Suppressor macrophage (primary cell): Measurements from ENCODE around the gene APEH.

Experiments used
- DNase-seq, 4 experiments: peaks; one replicate each; pipeline ENCODE4 v3.0.0-alpha.2; 2020 to 2022
- total RNA-seq, 17 experiments: gene quantifications; one replicate each; lab custom pipeline; 2026; ENCODE audit warnings: mixed read lengths in 6 of 17, inconsistent platforms in 3 of 17; lab: John Stamatoyannopoulos, UW

Gene APEH
- 73.0 to 177 (median 116) reads per million in 17 experiments for total RNA-seq

DNA sequence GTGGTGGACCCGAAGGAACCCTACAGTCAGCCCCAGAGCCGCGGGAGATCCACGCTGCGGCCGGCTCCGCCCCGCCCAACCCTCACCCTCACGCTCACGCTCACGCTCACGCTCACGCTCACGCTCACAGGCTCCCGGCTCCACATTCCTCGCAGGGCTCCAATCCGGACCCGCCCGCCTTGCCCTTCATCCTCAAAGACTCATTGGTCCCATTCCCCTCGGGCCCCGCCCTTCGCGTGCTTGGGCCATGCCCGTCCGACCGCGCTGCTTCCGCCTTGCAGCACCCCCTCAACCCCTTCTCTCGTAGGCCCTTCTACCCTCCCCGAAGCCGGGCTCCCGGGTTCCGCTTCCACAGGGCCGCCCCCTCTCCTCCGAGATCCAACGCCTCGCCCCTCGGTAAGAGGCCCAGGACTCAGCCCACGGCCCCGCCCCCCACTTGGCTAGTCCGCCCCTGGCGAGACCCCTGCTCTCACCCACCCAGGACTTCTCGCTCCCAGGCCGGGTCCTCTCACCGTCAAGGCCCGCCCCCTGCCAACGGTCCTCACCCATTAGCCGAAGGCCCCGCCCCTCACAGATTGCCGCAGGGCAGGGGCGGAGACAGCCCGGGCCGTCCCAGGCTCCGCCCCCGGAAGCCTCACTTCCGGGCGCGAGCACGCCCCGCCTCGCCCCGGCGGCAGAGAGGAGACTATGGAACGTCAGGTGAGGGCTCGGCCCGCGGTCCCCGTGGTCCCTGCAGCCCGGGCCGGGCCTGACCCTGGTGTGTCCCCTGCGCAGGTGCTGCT lies at the start of gene APEH:
Gene APEH, plus strand, starts transcription at position 637 of the 782 bp plus-strand sequence. Its CDS starts 51 bp downstream, at position 688.
- DNase-seq = peak; percentile 98 to 99 (median 98)

DNA sequence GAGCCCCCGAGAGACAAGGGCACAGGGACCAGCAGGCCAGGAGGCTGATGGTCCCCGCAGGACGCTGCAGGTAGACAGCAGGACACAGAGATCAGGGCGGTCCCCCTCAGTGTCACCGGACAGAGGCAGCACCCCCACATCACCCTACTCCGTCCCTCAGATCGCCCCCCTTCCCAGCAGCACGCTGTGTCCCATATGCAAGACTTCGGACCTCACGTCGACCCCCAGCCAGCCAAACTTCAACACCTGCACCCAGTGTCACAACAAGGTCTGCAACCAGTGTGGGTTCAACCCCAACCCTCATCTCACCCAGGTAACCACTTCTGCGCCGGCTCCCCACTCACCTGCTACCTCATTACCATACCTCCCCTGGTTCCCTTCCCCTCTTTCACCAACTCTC lies 49.1 kb upstream of the APEH start:
- DNase-seq = no peak

- no peak for DNase-seq
These were observed 48.0 kb upstream of the APEH start for GRCh38 chr3:49626101-49626581.

GRCh38 chr3:49626796-49627195 lies 47.4 kb upstream of the APEH start:
- DNase-seq = no peak

- DNase-seq = no peak
These were observed 46.5 kb upstream of the APEH start for GRCh38 chr3:49627634-49628033.

DNA sequence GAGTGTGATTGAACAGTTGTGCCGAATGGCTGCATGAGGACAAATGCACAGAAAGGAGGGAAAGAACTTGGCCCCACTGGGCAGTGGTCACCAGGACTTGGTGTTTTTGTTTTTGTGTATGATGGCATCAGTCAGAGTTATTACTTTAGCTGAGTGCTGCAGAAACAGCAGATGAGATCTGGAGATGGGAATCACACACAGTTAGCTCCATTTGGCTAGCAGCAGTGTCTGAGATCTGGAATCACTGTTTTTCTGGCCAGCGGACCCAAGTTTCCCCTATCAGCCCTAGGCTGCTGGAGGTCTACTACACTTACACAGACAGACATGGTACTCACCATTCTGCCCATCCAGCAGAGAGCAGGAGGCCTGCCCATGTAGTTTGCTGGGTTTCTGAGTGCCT lies 45.9 kb upstream of the APEH start:
- DNase-seq = no peak

- no peak for DNase-seq
These were observed 44.7 kb upstream of the APEH start for GRCh38 chr3:49629451-49629850.

- DNase-seq = no peak
These were observed 44.3 kb upstream of the APEH start for GRCh38 chr3:49629866-49630265.

DNA sequence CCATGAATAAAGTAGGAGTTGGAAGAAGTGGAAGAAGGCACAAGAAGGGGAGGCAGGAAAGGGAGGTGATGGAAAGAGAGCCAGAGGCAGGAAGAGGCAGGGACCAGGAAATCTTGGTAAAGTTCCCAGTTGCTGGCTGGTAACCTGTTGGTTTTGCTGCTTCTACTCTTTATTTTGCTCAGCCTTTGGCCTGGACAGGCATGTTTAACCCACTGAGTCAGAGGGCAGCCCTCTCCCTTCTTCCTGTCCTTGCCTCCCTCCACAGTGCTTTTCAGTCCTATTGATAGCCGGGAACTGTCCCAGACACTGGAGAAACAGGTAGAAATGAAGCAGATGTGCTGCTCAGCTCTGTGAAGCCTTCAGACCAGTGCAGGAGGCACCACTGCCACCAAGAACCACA lies 43.4 kb upstream of the APEH start:
- no peak for DNase-seq

- no peak for DNase-seq
These were observed 39.4 kb upstream of the APEH start for GRCh38 chr3:49634736-49635135.

DNA sequence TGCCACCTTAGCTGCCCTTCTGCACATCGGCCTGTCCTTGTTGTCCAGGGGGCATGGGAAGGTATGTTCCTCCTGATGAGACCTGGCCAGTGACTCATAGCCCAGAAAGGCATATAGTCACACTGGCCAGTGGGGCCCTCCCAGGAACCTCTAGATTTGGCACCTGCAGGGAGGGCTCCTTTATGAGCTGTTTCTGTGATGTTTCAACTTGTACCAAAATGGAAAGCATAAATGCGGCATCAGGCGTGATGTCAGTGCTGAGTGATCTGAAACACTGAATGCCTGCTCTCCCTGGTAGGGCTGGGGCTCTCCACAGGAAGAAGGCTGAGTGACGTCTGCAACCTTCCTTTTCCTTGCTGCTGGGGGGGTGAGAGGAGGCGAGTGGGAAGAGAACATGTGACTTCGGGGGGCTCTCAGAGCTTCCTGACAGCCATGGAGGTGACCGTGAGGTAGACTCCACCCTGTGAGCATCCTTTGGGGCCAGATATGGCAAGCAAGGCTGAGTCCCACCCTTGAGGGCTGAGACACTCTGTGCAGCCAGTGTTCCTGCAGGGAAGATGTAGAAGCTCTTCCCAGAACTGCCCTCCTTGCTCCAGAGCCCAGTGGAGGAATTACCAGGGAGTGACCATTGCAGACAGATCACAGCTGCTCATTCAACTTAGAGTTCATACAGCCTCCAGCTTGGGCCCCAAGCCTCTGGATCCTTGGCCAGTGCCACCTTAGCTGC lies 37.1 kb upstream of the APEH start:
- DNase-seq = no peak

DNA sequence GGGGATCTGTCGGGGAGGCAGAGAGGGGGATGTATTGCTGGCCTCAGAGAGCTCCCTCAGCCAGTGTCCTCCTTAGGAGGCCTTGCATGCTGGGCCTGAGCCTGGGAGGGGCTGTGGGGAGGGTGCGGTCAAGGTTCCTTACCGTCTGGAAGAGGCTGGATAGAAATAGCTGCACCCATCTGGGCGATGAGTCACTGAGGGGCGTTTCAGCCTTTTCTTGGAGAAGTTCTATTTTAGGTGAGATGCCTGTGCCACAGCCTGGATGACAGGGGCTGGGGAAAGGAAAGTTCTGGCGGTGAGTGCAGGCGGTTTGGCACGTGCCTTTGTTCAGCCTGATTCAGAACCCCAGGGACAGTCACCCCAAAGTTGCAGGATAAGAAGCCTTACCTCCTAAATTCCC lies 35.7 kb upstream of the APEH start:
- DNase-seq = no peak

DNA sequence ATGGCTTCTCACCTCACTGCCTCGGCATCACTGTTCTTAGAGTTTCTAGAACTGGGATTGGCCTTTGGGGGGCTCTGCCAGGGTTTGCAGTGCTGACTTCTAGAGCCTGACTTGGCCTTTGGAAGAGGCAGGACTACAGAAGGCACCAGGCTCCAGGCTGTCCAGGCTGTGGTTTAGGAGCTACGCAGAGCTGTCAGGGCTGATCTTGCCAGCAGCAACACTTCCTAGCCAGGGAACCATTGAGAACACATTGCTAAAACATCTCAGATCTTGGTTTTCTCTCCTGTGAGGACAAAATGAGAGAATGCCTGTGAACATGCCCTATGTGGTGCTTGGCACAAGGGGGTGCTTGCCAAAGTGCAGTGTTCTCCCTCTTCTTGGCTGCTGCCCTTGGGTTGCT lies 34.6 kb upstream of the APEH start:
- no peak for DNase-seq

DNA sequence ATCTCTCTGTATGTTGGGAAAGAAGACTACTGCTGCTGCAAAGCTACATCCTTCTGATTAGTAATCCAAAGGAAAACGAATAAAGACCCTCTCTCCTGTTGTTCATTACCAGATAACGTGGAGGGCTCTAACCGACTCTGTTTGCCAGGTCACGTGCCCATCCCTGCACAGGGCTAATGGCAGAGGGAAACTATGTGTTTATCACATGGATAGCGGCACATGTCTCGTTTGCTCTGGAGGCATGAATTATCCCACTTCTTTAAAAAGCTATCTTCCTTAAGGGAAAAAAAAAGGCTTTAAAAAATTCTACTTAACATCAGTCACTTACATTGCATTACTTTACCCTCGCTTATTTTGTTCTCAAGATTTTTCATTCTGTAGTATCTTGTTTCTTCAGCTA lies 32.9 kb upstream of the APEH start:
- no peak for DNase-seq

DNA sequence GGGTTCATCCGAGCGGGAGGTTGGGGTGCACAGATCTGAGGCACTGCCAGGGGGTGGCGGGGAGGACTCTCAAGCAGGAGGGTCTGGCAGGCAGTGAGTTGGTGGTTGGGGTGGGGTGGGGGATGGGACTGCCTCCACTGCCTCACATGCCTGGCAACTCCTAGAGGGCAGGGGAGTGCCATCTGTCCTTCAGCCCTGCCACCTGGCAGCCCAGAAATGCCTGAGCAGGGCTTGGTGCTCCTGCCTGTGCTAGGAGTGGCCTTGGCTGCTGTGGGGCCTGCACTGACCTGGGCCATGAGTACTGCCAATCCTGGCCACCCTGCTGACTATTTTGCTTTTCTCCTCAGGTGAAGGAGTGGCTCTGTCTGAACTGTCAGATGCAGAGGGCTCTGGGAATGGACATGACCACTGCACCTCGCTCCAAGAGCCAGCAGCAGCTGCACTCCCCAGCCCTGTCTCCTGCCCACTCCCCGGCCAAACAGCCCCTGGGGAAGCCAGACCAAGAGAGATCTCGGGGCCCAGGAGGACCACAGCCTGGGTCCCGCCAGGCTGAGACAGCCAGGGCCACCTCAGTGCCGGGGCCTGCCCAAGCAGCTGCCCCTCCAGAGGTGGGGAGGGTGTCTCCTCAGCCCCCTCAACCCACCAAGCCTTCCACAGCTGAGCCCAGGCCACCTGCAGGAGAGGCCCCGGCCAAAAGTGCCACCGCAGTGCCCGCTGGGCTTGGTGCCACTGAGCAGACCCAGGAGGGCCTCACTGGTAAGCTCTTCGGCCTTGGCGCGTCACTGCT lies 32.0 kb upstream of the APEH start:
- no peak for DNase-seq

- no peak for DNase-seq
These were observed 31.4 kb upstream of the APEH start for GRCh38 chr3:49642708-49643145.

DNA sequence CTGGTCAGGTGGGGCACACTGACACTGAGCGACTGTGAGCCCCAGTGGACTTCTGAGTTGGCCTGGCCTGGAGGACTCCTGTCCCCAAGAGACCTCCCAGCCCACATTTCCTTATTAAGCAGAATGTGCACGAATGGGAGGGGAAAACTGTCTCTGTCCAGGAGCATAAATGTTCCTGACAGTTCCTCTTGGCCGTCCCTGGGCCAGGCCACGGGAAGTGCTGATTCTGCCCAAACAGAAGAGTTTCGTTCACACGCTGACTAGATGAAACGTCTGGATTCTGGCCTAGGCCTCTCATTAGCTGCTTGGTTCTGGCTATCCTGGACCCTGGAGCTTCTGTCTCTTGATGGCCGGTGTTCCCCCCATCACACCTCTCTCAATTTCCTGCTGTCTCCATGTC lies 29.5 kb upstream of the APEH start:
- no peak for DNase-seq

DNA sequence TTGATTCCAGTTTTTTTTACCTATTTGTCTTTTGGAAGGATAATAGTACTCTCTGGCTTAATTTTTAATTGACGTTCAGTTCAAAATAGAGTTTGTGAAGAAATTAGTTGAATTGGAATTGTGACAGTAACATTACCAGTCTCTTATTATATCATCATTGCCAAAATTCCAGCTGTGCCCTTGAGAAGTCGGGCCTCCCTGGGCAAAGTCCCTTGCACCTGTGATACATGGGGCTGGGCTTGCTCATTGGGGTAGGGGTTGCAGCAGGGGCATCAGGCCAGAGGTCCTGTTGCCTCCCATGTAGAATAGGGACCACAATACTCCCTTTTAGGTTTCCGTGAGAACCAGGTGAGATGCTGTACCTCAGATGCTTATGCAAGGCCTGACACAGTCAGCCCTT lies 27.9 kb upstream of the APEH start:
- no peak for DNase-seq

DNA sequence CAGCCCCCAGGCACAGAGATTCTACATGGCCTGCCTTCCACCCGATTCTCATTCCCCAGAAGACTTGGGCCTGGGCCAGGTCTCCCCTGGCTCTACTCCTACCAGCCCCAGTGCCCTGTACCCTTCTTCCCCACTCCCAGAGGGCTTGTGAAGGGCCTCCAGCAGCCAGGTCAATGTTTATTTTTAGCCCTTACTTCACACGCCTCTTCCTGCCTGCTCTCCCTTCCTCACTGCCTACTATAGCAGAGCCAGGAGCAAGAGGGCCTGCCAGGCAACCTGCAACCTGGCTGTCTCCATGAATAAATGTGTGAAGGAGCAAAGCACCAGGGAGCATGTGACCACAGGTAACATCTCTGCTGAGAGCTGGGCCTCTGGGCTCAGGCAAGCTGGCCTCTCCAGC lies 26.4 kb upstream of the APEH start:
- no peak for DNase-seq

GRCh38 chr3:49648354-49649019 lies 25.7 kb upstream of the APEH start:
- no peak for DNase-seq

GRCh38 chr3:49649576-49649975 lies 24.6 kb upstream of the APEH start:
- no peak for DNase-seq

DNA sequence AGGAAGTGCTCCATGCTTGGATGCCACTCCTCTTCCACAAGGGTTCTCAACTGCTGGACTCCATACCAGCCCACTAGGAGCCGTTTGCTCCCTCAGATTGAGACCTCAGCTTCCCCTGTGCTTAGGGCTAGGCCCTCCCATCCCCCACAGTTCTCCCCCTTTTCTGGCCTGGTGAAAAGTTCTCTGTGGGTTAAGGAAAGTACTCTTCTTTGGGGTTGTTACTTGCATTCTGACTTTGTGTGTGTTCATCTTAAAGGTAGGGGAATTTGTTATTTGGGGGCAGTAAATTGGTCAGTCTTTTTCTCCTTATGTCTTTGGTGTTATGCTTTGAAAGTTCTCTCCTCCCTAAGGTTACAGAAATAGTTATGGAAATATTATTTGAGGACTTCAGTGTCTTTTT lies 24.0 kb upstream of the APEH start:
- DNase-seq = no peak

DNA sequence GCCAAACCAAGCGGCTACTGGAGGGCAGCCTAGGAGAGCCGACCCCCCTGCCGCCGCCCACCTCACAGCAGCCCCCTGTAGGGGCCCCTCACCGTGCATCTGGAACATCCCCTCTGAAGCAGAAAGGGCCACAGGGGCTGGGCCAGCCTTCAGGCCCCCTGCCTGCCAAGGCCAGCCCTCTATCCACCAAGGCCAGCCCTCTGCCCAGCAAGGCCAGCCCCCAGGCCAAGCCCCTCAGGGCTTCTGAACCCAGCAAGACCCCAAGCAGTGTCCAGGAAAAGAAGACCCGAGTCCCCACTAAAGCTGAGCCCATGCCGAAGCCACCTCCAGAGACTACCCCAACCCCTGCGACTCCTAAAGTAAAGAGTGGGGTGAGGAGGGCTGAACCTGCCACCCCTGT lies 23.5 kb upstream of the APEH start:
- no peak for DNase-seq
